ENCODE results near the gene RBSN.

The RBSN gene

GRCh38 chr3:15086263-15086662, 12.7 kb downstream of the RBSN start:
- Histone ChIP-seq H3K27me3 (ENCODE audit: control insufficient read depth in 2 of 2, insufficient read depth in 2 of 2, low read length in 2 of 2) (no peaks in the 10 kb centered on the region), H3K4me3 (ENCODE audit: low read length in 2 of 2) (no peak overlapping the region), H3K9ac (ENCODE audit: low read depth in 1 of 2, low read length in 2 of 2) (no peak overlapping the region), H3K36me3 (ENCODE audit: control insufficient read depth in 2 of 2, insufficient read depth in 2 of 2, low read length in 2 of 2) (peaks cover 49 to 72% of the 10 kb centered on the region in 2 donors), H3K9me3 (ENCODE audit: control insufficient read depth in 2 of 2, low read length in 2 of 2) (no peaks in the 10 kb centered on the region), H3K4me1 (ENCODE audit: control insufficient read depth in 2 of 2, insufficient read depth in 2 of 2, low read length in 2 of 2) (no peaks in the 10 kb centered on the region), H3K27ac (ENCODE audit: low read depth in 2 of 2, low read length in 2 of 2) (no peak overlapping the region)

GRCh38 chr3:15083252-15083651, 15.7 kb downstream of the RBSN start:
- Histone ChIP-seq H3K27me3 (ENCODE audit: control insufficient read depth in 2 of 2, insufficient read depth in 2 of 2, low read length in 2 of 2) (no peaks in the 10 kb centered on the region), H3K27ac (ENCODE audit: low read depth in 2 of 2, low read length in 2 of 2) (no peak overlapping the region), H3K4me3 (ENCODE audit: low read length in 2 of 2) (no peak overlapping the region), H3K9me3 (ENCODE audit: control insufficient read depth in 2 of 2, low read length in 2 of 2) (no peaks in the 10 kb centered on the region), H3K36me3 (ENCODE audit: control insufficient read depth in 2 of 2, insufficient read depth in 2 of 2, low read length in 2 of 2) (peaks cover 61 to 77% of the 10 kb centered on the region in 2 donors), H3K9ac (ENCODE audit: low read depth in 1 of 2, low read length in 2 of 2) (no peak overlapping the region), H3K4me1 (ENCODE audit: control insufficient read depth in 2 of 2, insufficient read depth in 2 of 2, low read length in 2 of 2) (no peaks in the 10 kb centered on the region)

- H3K9me3 ChIP-seq (ENCODE audit: control insufficient read depth in 2 of 2, low read length in 2 of 2): no peaks in the 10 kb centered on the region
- no peaks in the 10 kb centered on the region for H3K4me1 ChIP-seq (ENCODE audit: control insufficient read depth in 2 of 2, insufficient read depth in 2 of 2, low read length in 2 of 2)
- no peak overlapping the region for H3K9ac ChIP-seq (ENCODE audit: low read depth in 1 of 2, low read length in 2 of 2)
- no peak overlapping the region for H3K27ac ChIP-seq (ENCODE audit: low read depth in 2 of 2, low read length in 2 of 2)
- peaks cover 73 to 84% of the 10 kb centered on the region in 2 donors for H3K36me3 ChIP-seq (ENCODE audit: control insufficient read depth in 2 of 2, insufficient read depth in 2 of 2, low read length in 2 of 2)
- H3K27me3 ChIP-seq (ENCODE audit: control insufficient read depth in 2 of 2, insufficient read depth in 2 of 2, low read length in 2 of 2): no peaks in the 10 kb centered on the region
- no peak overlapping the region for H3K4me3 ChIP-seq (ENCODE audit: low read length in 2 of 2)
Observed at GRCh38 chr3:15081960-15082664, 16.8 kb downstream of the RBSN start.

- Histone ChIP-seq H3K9ac (ENCODE audit: low read depth in 1 of 2, low read length in 2 of 2) (no peak overlapping the region), H3K27ac (ENCODE audit: low read depth in 2 of 2, low read length in 2 of 2) (no peak overlapping the region), H3K4me1 (ENCODE audit: control insufficient read depth in 2 of 2, insufficient read depth in 2 of 2, low read length in 2 of 2) (no peaks in the 10 kb centered on the region), H3K27me3 (ENCODE audit: control insufficient read depth in 2 of 2, insufficient read depth in 2 of 2, low read length in 2 of 2) (no peaks in the 10 kb centered on the region), H3K9me3 (ENCODE audit: control insufficient read depth in 2 of 2, low read length in 2 of 2) (no peaks in the 10 kb centered on the region), H3K36me3 (ENCODE audit: control insufficient read depth in 2 of 2, insufficient read depth in 2 of 2, low read length in 2 of 2) (peaks cover 81 to 89% of the 10 kb centered on the region in 2 donors), H3K4me3 (ENCODE audit: low read length in 2 of 2) (no peak overlapping the region)
Observed at GRCh38 chr3:15079091-15079490, 19.9 kb downstream of the RBSN start.

- no peaks in the 10 kb centered on the region for H3K9me3 ChIP-seq (ENCODE audit: control insufficient read depth in 2 of 2, low read length in 2 of 2)
- no peaks in the 10 kb centered on the region for H3K27me3 ChIP-seq (ENCODE audit: control insufficient read depth in 2 of 2, insufficient read depth in 2 of 2, low read length in 2 of 2)
- no peak overlapping the region for H3K9ac ChIP-seq (ENCODE audit: low read depth in 1 of 2, low read length in 2 of 2)
- peaks cover 66 to 71% of the 10 kb centered on the region in 2 donors for H3K36me3 ChIP-seq (ENCODE audit: control insufficient read depth in 2 of 2, insufficient read depth in 2 of 2, low read length in 2 of 2)
- no peak overlapping the region for H3K4me3 ChIP-seq (ENCODE audit: low read length in 2 of 2)
- no peak overlapping the region for H3K27ac ChIP-seq (ENCODE audit: low read depth in 2 of 2, low read length in 2 of 2)
- no peaks in the 10 kb centered on the region for H3K4me1 ChIP-seq (ENCODE audit: control insufficient read depth in 2 of 2, insufficient read depth in 2 of 2, low read length in 2 of 2)
Observed at GRCh38 chr3:15074500-15074899, 24.4 kb downstream of the RBSN start.

- peaks cover 43 to 47% of the 10 kb centered on the region in 2 donors for H3K36me3 ChIP-seq (ENCODE audit: control insufficient read depth in 2 of 2, insufficient read depth in 2 of 2, low read length in 2 of 2)
- H3K4me3 ChIP-seq (ENCODE audit: low read length in 2 of 2): no peak overlapping the region
- no peaks in the 10 kb centered on the region for H3K9me3 ChIP-seq (ENCODE audit: control insufficient read depth in 2 of 2, low read length in 2 of 2)
- H3K27ac ChIP-seq (ENCODE audit: low read depth in 2 of 2, low read length in 2 of 2): no peak overlapping the region
- H3K9ac ChIP-seq (ENCODE audit: low read depth in 1 of 2, low read length in 2 of 2): no peak overlapping the region
- no peaks in the 10 kb centered on the region for H3K27me3 ChIP-seq (ENCODE audit: control insufficient read depth in 2 of 2, insufficient read depth in 2 of 2, low read length in 2 of 2)
- H3K4me1 ChIP-seq (ENCODE audit: control insufficient read depth in 2 of 2, insufficient read depth in 2 of 2, low read length in 2 of 2): no peaks in the 10 kb centered on the region
Observed at GRCh38 chr3:15071699-15072098, 27.2 kb downstream of the RBSN start.

GRCh38 chr3:15069441-15069840, 29.5 kb downstream of the RBSN start:
- no peak overlapping the region for H3K27ac ChIP-seq (ENCODE audit: low read depth in 2 of 2, low read length in 2 of 2)
- peaks cover 25% of the 10 kb centered on the region in 2 donors for H3K36me3 ChIP-seq (ENCODE audit: control insufficient read depth in 2 of 2, insufficient read depth in 2 of 2, low read length in 2 of 2)
- peaks cover 0 to 3% of the 10 kb centered on the region in 2 donors for H3K4me1 ChIP-seq (ENCODE audit: control insufficient read depth in 2 of 2, insufficient read depth in 2 of 2, low read length in 2 of 2)
- H3K9ac ChIP-seq (ENCODE audit: low read depth in 1 of 2, low read length in 2 of 2): no peak overlapping the region
- no peaks in the 10 kb centered on the region for H3K9me3 ChIP-seq (ENCODE audit: control insufficient read depth in 2 of 2, low read length in 2 of 2)
- no peaks in the 10 kb centered on the region for H3K27me3 ChIP-seq (ENCODE audit: control insufficient read depth in 2 of 2, insufficient read depth in 2 of 2, low read length in 2 of 2)
- no peak overlapping the region for H3K4me3 ChIP-seq (ENCODE audit: low read length in 2 of 2)

GRCh38 chr3:15066467-15066866, 32.5 kb downstream of the RBSN start:
- peaks cover 8 to 17% of the 10 kb centered on the region in 2 donors for H3K4me1 ChIP-seq (ENCODE audit: control insufficient read depth in 2 of 2, insufficient read depth in 2 of 2, low read length in 2 of 2)
- peaks cover 5 to 6% of the 10 kb centered on the region in 2 donors for H3K36me3 ChIP-seq (ENCODE audit: control insufficient read depth in 2 of 2, insufficient read depth in 2 of 2, low read length in 2 of 2)
- no peak overlapping the region for H3K9ac ChIP-seq (ENCODE audit: low read depth in 1 of 2, low read length in 2 of 2)
- no peak overlapping the region for H3K4me3 ChIP-seq (ENCODE audit: low read length in 2 of 2)
- H3K9me3 ChIP-seq (ENCODE audit: control insufficient read depth in 2 of 2, low read length in 2 of 2): no peaks in the 10 kb centered on the region
- H3K27ac ChIP-seq (ENCODE audit: low read depth in 2 of 2, low read length in 2 of 2): no peak overlapping the region
- no peaks in the 10 kb centered on the region for H3K27me3 ChIP-seq (ENCODE audit: control insufficient read depth in 2 of 2, insufficient read depth in 2 of 2, low read length in 2 of 2)

GRCh38 chr3:15065550-15066007, 33.4 kb downstream of the RBSN start:
- H3K4me1 ChIP-seq (ENCODE audit: control insufficient read depth in 2 of 2, insufficient read depth in 2 of 2, low read length in 2 of 2): peaks cover 8 to 17% of the 10 kb centered on the region in 2 donors
- peaks cover 4 to 5% of the 10 kb centered on the region in 2 donors for H3K36me3 ChIP-seq (ENCODE audit: control insufficient read depth in 2 of 2, insufficient read depth in 2 of 2, low read length in 2 of 2)
- H3K27me3 ChIP-seq (ENCODE audit: control insufficient read depth in 2 of 2, insufficient read depth in 2 of 2, low read length in 2 of 2): no peaks in the 10 kb centered on the region
- no peak overlapping the region for H3K27ac ChIP-seq (ENCODE audit: low read depth in 2 of 2, low read length in 2 of 2)
- H3K9me3 ChIP-seq (ENCODE audit: control insufficient read depth in 2 of 2, low read length in 2 of 2): no peaks in the 10 kb centered on the region
- peak overlapping the region; percentile 84 to 89 for H3K4me3 ChIP-seq (ENCODE audit: low read length in 2 of 2)
- peak overlapping the region; percentile 86 to 90 for H3K9ac ChIP-seq (ENCODE audit: low read depth in 1 of 2, low read length in 2 of 2)

GRCh38 chr3:15064835-15065549, 34.0 kb downstream of the RBSN start, which contains the start of gene MRPS25:
TSS of gene MRPS25 (minus strand) at chr3:15065315. CDS start at chr3:15065194, 121 bp downstream.
- peak within 1 kb of the TSS; percentile 84 to 89 for H3K4me3 ChIP-seq (ENCODE audit: low read length in 2 of 2)
- peak within 1 kb of the TSS; percentile 81 for H3K27ac ChIP-seq (ENCODE audit: low read depth in 2 of 2, low read length in 2 of 2)
- H3K9me3 ChIP-seq (ENCODE audit: control insufficient read depth in 2 of 2, low read length in 2 of 2): no peaks in the 10 kb centered on the region

More at GRCh38 chr3:15064835-15065549, 34.0 kb downstream of the RBSN start, which contains the start of gene MRPS25:
- Histone ChIP-seq H3K27me3 (ENCODE audit: control insufficient read depth in 2 of 2, insufficient read depth in 2 of 2, low read length in 2 of 2) (no peaks in the 10 kb centered on the region), H3K4me1 (ENCODE audit: control insufficient read depth in 2 of 2, insufficient read depth in 2 of 2, low read length in 2 of 2) (peaks cover 8 to 17% of the 10 kb centered on the region in 2 donors), H3K36me3 (ENCODE audit: control insufficient read depth in 2 of 2, insufficient read depth in 2 of 2, low read length in 2 of 2) (peaks cover 0 to 5% of the 10 kb centered on the region in 2 donors), H3K9ac (ENCODE audit: low read depth in 1 of 2, low read length in 2 of 2) (peak within 1 kb of the TSS; percentile 86 to 90)

Data from mucosa of rectum (tissue), 2 donors.